Type B pancreatic cell (in vitro differentiated cells): ENCODE measurements around the gene SLC6A11. TPM values are rescaled to one million over a fixed set of nuclear protein-coding genes. Genes with fewer than 3 reads are reported as not detected.

Experiments
- DNase-seq: peaks from one replicate; pipeline ENCODE4 v3.0.0; 2021; ENCODE audit warnings: mixed read lengths; ENCODE audit not compliant: unreplicated experiment; ENCODE audit errors: extremely low spot score
- H3K27ac Mint-ChIP-seq: 2 replicates; pipeline ENCODE4 v1.8.0; 2021; ENCODE audit warnings: mild to moderate bottlenecking, mixed read lengths
- H3K27me3 Mint-ChIP-seq: 2 replicates; pipeline ENCODE4 v1.8.0; 2021; ENCODE audit warnings: mixed read lengths
- H3K36me3 Mint-ChIP-seq: 2 replicates; pipeline ENCODE4 v1.8.0; 2021; ENCODE audit warnings: mixed read lengths
- H3K4me1 Mint-ChIP-seq: one replicate; pipeline ENCODE4 v1.8.0; 2021; ENCODE audit warnings: mixed read lengths; ENCODE audit not compliant: unreplicated experiment
- H3K4me3 Mint-ChIP-seq: 2 replicates; pipeline ENCODE4 v1.8.0; 2021; ENCODE audit warnings: mild to moderate bottlenecking, mixed read lengths
- H3K9me3 Mint-ChIP-seq: 2 replicates; pipeline ENCODE4 v1.8.0; 2021; ENCODE audit warnings: mixed read lengths
- total RNA-seq: library from RNA; stranded (reverse); gene quantifications from 2 replicates; pipeline ENCODE4 v1.2.1, GENCODE V29; 2021; ENCODE audit warnings: low replicate concordance
- TF ChIP-seq, protein P1 (sequence below): fragments of 200-600 bp; sonication (generic); conservative IDR thresholded peaks from 2 replicates; pipeline ENCODE4 v1.5.0; 2021; ENCODE audit warnings: antibody characterized with exemption, mild to moderate bottlenecking

Gene SLC6A11
- total RNA-seq, 1 donor from 2014 or later: 3.0 TPM

DNA sequence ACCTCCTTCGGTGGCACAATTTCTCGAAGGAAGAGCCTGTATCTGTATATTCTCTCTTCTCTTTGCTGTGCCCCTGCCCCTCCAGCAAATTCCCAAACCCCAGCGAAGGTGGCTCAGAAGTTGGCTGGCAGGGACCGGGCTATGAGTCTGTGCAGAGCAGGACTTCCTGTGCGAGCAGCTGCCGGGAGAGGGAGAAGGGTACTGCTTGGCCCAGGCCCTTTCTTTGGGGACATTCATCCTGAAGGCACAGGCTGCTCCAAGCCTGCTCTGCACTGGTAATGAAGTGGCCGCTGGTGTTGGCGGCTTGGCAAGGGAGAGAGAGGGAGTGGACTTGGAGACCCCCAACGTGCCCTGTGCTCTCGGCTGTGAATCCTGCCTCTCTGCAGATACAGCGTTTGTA, 1.5 kb downstream of the SLC6A11 start:
- no peaks in the 10 kb centered on the region for H3K4me1 Mint-ChIP-seq
- no peak for DNase-seq
- H3K27ac Mint-ChIP-seq: no peak overlapping the region
- H3K27me3 Mint-ChIP-seq: peaks cover 59% of the 10 kb centered on the region
- H3K9me3 Mint-ChIP-seq: no peaks in the 10 kb centered on the region
- no peak overlapping the region for H3K4me3 Mint-ChIP-seq
- no peaks in the 10 kb centered on the region for H3K36me3 Mint-ChIP-seq
- TF ChIP-seq, protein P1, sequence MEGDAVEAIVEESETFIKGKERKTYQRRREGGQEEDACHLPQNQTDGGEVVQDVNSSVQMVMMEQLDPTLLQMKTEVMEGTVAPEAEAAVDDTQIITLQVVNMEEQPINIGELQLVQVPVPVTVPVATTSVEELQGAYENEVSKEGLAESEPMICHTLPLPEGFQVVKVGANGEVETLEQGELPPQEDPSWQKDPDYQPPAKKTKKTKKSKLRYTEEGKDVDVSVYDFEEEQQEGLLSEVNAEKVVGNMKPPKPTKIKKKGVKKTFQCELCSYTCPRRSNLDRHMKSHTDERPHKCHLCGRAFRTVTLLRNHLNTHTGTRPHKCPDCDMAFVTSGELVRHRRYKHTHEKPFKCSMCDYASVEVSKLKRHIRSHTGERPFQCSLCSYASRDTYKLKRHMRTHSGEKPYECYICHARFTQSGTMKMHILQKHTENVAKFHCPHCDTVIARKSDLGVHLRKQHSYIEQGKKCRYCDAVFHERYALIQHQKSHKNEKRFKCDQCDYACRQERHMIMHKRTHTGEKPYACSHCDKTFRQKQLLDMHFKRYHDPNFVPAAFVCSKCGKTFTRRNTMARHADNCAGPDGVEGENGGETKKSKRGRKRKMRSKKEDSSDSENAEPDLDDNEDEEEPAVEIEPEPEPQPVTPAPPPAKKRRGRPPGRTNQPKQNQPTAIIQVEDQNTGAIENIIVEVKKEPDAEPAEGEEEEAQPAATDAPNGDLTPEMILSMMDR: no peak

DNA sequence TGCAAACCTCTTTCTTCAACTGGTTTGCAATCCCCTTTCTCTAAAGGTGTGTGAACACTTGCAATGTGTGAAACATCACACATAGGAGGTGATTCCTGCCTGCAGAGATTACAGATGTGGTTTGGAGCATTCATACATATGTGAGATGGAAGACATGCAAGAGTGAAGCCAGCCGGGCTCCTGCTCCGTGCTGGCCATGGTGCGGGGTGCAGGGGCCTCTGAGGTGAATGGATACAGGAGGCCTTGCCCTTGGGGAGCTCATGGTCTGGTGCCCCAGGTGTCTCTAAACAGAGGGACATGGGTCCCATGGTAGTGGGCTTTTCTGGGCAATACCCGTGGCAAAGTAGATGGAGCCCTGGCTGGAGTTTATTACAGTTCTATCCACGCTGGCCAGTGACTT, 6.0 kb downstream of the SLC6A11 start:
- Mint-ChIP-seq H3K4me1 (no peaks in the 10 kb centered on the region), H3K27me3 (peaks cover 36% of the 10 kb centered on the region), H3K36me3 (no peaks in the 10 kb centered on the region), H3K9me3 (no peaks in the 10 kb centered on the region), H3K27ac (no peak overlapping the region), H3K4me3 (no peak overlapping the region)
- DNase-seq: no peak
- TF ChIP-seq, protein P1: no peak

DNA sequence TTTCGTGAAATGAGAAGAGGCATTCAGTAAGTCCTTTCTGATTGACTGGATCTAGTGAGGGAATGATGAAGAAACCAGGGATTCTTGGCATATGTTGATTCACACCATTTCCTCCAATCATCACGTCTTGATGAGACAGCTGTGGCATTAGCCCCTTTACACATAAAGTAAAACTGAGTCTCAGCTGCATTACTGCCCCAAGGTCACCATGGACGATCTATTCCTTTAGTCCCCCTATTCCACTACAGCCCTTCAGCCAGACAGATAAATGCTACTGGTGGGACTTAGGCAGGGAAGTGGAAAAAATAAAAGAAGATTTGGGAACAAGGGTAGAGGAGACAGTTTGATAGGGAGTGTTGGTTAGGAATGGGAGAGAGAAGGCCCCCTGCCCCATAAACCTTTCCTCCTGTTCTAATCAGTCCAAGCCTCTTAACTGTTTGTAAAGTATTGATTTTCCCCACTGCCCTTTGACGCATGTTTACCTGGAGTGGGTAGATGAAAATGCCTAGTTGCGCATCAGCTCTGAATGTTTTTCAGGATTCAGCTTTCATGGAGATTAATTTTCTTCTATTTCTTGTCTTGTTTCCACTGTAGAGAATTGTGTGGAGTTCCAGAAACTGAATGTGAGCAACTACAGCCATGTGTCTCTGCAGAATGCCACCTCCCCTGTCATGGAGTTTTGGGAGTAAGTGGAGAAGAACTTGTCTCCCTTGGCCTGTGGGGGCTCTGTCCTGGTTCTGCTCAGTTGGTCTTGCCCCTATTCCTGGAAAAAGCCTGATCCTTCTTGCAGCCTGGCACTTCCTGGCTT, 6.9 kb downstream of the SLC6A11 start:
- Mint-ChIP-seq H3K9me3 (no peaks in the 10 kb centered on the region), H3K27me3 (peaks cover 27% of the 10 kb centered on the region), H3K4me3 (no peak overlapping the region), H3K4me1 (no peaks in the 10 kb centered on the region), H3K36me3 (no peaks in the 10 kb centered on the region), H3K27ac (no peak overlapping the region)
- TF ChIP-seq, protein P1: no peak
- DNase-seq: no peak

DNA sequence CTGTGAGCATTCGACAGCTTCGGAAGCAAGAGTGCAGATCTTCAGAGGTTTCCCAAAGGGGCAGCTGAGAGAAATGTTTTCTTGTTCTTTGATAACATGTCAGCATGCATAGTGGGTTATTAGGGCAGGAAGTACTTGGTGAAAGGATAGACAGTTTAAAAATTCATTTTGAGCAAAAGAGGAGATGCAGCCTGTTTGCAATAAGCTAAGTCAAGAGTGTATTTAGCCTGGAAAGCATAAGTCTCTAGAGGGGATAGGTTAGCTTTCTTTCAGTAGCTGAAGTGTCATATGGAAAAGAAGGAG, 7.4 kb downstream of the SLC6A11 start:
- peaks cover 22% of the 10 kb centered on the region for H3K27me3 Mint-ChIP-seq
- H3K36me3 Mint-ChIP-seq: no peaks in the 10 kb centered on the region
- no peaks in the 10 kb centered on the region for H3K4me1 Mint-ChIP-seq
- no peaks in the 10 kb centered on the region for H3K9me3 Mint-ChIP-seq
- no peak overlapping the region for H3K27ac Mint-ChIP-seq
- TF ChIP-seq, protein P1: no peak
- DNase-seq: no peak
- no peak overlapping the region for H3K4me3 Mint-ChIP-seq

DNA sequence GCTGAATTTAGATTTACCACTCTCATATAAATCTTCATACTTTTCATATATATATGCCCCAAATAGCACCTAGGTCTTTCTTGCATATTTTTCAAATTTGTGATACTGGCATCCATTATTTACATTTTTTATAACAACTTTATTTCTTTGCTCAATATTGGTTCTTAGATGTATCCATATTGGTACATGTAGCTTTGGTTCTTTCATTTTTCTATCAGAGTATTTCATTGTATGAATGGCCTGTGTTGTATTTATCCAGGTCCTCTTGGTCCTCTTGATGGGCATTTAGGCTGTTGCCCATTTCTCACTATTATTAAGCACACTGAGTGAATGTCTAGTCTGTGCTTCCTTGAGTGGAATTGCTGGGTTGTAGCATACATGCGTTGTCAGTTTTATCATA, 8.4 kb downstream of the SLC6A11 start:
- H3K4me3 Mint-ChIP-seq: no peak overlapping the region
- no peak for DNase-seq
- H3K4me1 Mint-ChIP-seq: no peaks in the 10 kb centered on the region
- peaks cover 11% of the 10 kb centered on the region for H3K27me3 Mint-ChIP-seq
- TF ChIP-seq, protein P1: no peak
- no peaks in the 10 kb centered on the region for H3K36me3 Mint-ChIP-seq
- no peak overlapping the region for H3K27ac Mint-ChIP-seq
- H3K9me3 Mint-ChIP-seq: no peaks in the 10 kb centered on the region
